Activated naive CD4-positive, alpha-beta T cell treated with anti-CD3 and anti-CD28 coated beads, Interleukin-2, amount 10 ng/mL, durations not matched to agents 7 days and 5 days (primary cell): ENCODE results near the gene CHRNA3.
A peak's percentile ranks its signal among the peaks of the same experiment; 100 is the strongest.

Experiments
- CTCF ChIA-PET: fragments of 350-600 bp; sonication (Branson Sonifier 250); formaldehyde crosslinking; loops from one replicate; lab custom pipeline; 2021; ENCODE audit warnings: antibody characterized with exemption; lab: Charles Lee
- DNase-seq: peaks from one replicate; pipeline ENCODE4 v3.0.0-alpha.2; 2020
- H3K27ac Mint-ChIP-seq: one replicate; pipeline ENCODE4 v1.8.0; 2021; ENCODE audit warnings: mild to moderate bottlenecking, moderate library complexity, mixed read lengths
- H3K27me3 Mint-ChIP-seq: one replicate; pipeline ENCODE4 v1.8.0; 2021; ENCODE audit warnings: mild to moderate bottlenecking, mixed read lengths
- H3K36me3 Mint-ChIP-seq: one replicate; pipeline ENCODE4 v1.8.0; 2021; ENCODE audit warnings: mixed read lengths
- H3K4me1 Mint-ChIP-seq: one replicate; pipeline ENCODE4 v1.8.0; 2021; ENCODE audit warnings: mixed read lengths
- H3K4me3 Mint-ChIP-seq: one replicate; pipeline ENCODE4 v1.8.0; 2021; ENCODE audit warnings: mild to moderate bottlenecking, moderate library complexity, mixed read lengths
- H3K9me3 Mint-ChIP-seq: one replicate; pipeline ENCODE4 v1.8.0; 2021; ENCODE audit warnings: mixed read lengths

Gene CHRNA3

DNA sequence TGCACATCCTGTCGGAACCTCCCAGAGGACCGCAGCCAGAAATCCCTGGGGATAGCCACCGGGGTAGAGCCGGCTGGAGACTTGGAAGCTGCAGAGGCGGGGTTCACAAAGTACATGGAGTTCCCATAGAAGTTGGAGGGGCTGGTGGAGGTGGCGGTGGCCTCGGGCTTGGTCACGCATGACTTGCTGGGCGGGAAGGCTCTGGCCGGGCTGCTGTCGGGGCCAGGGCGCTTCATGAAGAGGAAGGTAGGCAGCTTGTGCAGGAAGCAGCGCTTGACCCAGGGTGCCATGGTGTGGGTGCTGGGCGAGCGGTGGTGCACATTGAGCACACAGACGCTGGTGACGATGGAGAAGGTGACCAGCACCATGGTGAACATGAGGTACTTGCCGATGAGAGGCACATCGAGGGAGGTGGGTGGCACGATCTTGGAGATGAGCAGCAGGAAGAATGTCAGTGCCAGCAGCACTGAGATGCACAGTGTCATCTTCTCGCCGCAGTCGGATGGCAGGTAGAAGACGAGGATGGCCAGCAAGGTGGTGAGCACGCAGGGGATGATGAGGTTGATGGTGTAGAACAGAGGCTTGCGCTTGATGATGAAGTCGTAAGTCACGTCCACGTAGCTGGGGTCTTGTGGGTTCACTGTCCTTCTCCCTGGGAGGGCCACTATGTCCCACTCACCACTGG, 8.4 kb upstream of the CHRNA3 start:
- DNase-seq = no peak
- Mint-ChIP-seq H3K36me3 (no peaks in the 10 kb centered on the region), H3K27me3 (peaks cover 51% of the 10 kb centered on the region), H3K4me1 (no peaks in the 10 kb centered on the region), H3K27ac (no peak overlapping the region), H3K9me3 (peaks cover 2% of the 10 kb centered on the region), H3K4me3 (no peak overlapping the region)
- CTCF ChIA-PET = interaction anchor here (0.9 kb wide), 1 partner anchor 81 kb away, joined by 3 read pairs; no protein-coding TSS in a partner anchor

DNA sequence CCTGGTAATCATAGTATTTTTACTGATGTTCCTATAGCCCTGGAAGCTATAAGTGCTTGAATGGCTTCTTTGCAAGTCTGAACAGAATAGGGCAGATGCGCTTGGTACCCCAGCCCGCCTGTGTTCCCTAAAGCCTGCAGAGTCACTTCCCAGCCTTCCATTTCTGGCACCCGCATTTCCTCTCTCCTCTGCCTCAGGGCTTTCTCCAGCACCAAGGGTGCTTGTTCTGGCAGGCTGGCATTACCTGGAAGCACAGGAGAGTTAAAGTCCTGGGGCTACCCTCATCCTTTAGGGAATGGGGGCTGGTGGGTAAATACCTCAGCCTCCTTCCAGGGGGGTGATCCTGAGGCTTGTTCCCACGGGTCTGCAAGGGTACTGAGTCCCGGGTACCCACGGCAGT, 7.4 kb upstream of the CHRNA3 start:
- DNase-seq = no peak
- Mint-ChIP-seq H3K4me3 (no peak overlapping the region), H3K4me1 (no peaks in the 10 kb centered on the region), H3K9me3 (no peaks in the 10 kb centered on the region), H3K36me3 (no peaks in the 10 kb centered on the region), H3K27me3 (peaks cover 55% of the 10 kb centered on the region), H3K27ac (no peak overlapping the region)
- CTCF ChIA-PET = interaction anchor here (0.9 to 1.4 kb wide), 2 partner anchors 82 kb away, joined by 3 to 4 read pairs; no protein-coding TSS in a partner anchor

DNA sequence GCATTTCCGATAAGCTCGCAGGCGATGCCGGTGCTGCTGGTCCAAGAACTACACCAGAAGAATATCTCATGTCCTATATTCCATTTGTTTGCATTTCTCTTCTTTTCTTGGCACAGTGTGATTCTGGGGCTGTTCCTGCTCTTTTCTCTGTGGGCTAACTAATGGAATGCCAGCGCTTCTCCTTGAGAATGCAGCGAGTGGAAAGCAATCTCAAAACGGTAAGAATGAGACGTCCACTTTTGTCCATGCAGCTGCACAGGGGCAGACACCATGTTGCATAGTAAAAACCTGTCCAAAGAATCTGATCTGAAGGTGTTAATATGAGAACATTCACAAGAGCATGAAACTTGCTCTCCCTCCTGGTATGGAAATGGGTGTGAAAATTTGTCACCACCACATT, 6.6 kb upstream of the CHRNA3 start:
- peaks cover 64% of the 10 kb centered on the region for H3K27me3 Mint-ChIP-seq
- H3K36me3 Mint-ChIP-seq = no peaks in the 10 kb centered on the region
- no peak overlapping the region for H3K27ac Mint-ChIP-seq
- H3K4me1 Mint-ChIP-seq = no peaks in the 10 kb centered on the region
- H3K4me3 Mint-ChIP-seq = no peak overlapping the region
- CTCF ChIA-PET = interaction anchor here (1.1 to 1.4 kb wide), 2 partner anchors 11 to 82 kb away, joined by 4 read pairs; no protein-coding TSS in a partner anchor
- H3K9me3 Mint-ChIP-seq = no peaks in the 10 kb centered on the region
- no peak for DNase-seq

DNA sequence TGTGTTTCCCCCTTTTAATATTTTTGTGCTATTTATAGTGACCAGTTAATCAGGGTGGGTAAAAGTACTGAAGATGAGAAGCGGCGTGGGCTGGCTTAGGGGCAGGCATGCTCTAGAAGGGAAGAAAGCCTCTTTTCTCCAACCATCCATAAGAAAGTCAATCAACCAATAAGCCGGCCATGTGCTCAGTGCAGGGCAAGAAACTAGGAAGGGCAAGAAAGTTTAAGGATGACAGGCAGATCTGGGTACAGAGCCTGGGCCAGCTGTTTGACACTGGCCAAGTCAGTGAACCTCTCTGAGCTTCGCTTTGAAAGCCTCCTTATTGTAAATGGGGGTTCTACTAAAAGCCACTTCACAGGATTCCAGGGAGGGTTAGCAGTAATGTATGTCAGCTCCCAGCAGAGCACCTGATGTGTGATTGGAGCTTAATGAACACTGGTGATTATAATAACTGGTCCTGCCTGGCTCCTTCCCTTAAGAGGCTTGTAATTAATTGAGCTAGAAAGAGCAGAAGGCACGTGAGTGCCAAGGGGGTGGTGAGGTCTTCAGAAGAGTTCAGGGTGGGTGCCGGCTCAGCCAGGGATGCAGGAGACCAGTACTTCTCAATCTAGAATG, 5.7 kb upstream of the CHRNA3 start:
- H3K36me3 Mint-ChIP-seq = no peaks in the 10 kb centered on the region
- peaks cover 7% of the 10 kb centered on the region for H3K4me1 Mint-ChIP-seq
- peaks cover 73% of the 10 kb centered on the region for H3K27me3 Mint-ChIP-seq
- DNase-seq = no peak
- H3K9me3 Mint-ChIP-seq = no peaks in the 10 kb centered on the region
- H3K27ac Mint-ChIP-seq = no peak overlapping the region
- no peak overlapping the region for H3K4me3 Mint-ChIP-seq
- CTCF ChIA-PET = interaction anchor here (1.1 kb wide), 1 partner anchor 12 kb away, joined by 4 read pairs; no protein-coding TSS in a partner anchor

DNA sequence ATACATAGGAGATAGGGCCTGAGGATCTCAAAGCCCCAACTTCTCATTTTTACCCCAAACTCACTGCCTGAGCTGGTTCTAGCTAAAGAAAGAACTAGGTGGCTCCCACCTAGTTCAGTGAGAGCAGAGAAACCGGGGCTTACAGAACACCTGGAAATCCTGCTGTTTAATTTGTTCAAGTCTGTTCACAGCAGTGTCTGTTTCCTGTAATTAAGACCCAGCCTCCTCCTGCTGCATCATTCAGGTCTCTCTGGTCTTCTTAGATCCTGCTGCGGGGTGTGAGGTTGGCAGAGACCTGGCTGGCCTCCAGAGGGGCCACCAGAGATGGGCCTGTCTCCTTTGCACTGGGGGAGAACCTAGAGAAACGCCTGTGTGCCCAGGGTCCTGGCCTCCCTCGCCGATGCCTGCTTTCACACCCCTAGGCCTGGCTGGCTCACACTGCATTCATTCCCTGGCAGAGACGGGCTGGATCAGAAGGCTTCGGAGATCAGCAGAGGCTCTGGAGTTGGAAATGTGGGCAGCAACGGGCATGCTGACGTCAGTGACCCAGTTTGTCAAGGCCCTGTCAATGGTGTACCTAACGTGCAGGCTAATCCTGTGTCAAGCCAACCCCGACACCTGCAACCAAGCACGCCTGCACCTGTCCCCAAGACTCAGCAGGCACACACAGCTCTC, 4.9 kb upstream of the CHRNA3 start:
- no peak for DNase-seq
- H3K9me3 Mint-ChIP-seq = no peaks in the 10 kb centered on the region
- peaks cover 80% of the 10 kb centered on the region for H3K27me3 Mint-ChIP-seq
- H3K36me3 Mint-ChIP-seq = no peaks in the 10 kb centered on the region
- H3K27ac Mint-ChIP-seq = no peak overlapping the region
- H3K4me1 Mint-ChIP-seq = peaks cover 12% of the 10 kb centered on the region
- CTCF ChIA-PET = no interaction called here
- no peak overlapping the region for H3K4me3 Mint-ChIP-seq

DNA sequence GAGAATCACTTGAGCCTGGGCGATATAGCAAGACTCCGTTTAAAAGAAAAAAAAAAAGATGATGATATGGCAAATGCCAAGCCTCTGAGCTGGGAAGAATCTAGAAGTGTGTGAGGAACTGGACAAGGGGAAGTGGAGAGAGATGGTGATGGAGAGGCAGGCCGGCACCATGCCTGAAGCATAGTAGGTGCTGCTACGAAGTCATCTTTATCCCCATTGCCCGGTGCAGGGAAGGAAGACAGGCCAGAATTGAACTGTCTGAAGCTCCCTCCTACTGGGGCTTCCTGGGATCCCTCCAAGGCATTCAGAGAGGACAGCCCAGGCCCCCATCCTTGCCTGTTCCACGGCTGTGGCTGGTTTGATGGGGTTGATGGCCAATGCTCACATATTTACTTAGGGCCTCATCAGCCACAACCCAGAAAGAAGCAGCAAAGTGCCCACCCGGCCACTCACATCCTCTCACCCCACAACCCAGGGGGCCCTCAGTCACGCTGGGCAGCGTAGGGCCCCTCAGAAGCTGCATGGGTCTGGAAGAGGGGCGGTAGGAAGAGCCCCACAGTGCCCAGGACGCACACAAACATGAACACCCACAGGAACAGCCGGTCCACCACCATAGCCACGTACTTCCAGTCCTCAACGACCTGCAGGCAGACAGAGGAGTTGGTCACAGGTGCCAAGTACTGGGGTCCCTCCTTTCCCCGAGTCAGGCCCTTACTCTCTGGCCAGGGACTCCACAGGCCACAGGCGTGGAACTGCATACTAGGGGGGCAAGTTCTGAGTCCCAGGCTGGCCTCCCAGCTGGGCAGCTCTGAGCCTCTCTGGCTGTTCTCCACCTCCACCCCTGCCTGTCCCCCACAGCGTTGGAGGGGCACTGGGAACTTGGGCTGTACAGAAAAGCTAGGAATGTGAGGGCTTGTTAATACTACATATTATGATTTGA, 4.1 kb upstream of the CHRNA3 start:
- DNase-seq = no peak
- CTCF ChIA-PET = interaction anchor here (1.0 kb wide), 1 partner anchor 13 kb away, joined by 3 read pairs; no protein-coding TSS in a partner anchor
- Mint-ChIP-seq H3K4me3 (no peak overlapping the region), H3K27me3 (peaks cover 87% of the 10 kb centered on the region), H3K36me3 (no peaks in the 10 kb centered on the region), H3K27ac (no peak overlapping the region), H3K4me1 (peaks cover 13% of the 10 kb centered on the region), H3K9me3 (no peaks in the 10 kb centered on the region)

DNA sequence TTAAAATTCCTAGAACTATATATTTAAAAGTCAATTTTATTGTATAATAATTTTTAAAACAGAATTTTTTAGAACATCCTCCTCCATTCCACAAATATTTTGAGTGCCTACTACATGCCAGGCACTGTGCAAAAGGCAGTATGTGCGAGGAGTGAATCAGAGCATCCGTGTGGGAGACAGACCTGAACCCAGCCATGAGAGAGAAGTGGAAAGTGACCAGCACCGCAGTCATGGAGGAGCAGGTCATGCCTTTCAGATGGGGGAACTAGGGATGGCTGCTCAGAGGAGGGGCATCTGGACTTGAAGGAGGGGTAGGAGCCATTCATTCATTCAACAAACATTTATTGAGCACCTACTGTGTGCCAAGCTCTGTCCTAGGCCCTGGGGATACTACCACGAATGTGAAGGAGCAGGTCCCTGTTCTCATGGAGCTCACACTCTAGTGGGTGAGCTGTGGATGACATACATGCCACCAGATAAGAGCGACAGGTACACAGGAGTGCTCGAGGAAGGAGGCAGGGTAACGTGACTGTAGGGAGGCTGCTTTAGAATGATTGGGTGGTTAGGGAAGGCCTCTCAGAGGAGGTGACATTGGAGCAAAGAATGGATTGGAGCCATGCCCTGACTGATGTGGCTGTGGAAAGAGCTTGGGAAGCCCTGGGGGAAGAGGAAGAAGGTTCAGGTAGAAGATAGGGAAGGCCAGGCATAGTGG, 3.1 kb upstream of the CHRNA3 start:
- H3K9me3 Mint-ChIP-seq = no peaks in the 10 kb centered on the region
- DNase-seq = no peak
- H3K4me3 Mint-ChIP-seq = no peak overlapping the region
- H3K27me3 Mint-ChIP-seq = peaks cover 90% of the 10 kb centered on the region
- H3K27ac Mint-ChIP-seq = no peak overlapping the region
- CTCF ChIA-PET = interaction anchor here (1.0 kb wide), 1 partner anchor 14 kb away, joined by 3 read pairs; no protein-coding TSS in a partner anchor
- H3K36me3 Mint-ChIP-seq = no peaks in the 10 kb centered on the region
- peaks cover 15% of the 10 kb centered on the region for H3K4me1 Mint-ChIP-seq

DNA sequence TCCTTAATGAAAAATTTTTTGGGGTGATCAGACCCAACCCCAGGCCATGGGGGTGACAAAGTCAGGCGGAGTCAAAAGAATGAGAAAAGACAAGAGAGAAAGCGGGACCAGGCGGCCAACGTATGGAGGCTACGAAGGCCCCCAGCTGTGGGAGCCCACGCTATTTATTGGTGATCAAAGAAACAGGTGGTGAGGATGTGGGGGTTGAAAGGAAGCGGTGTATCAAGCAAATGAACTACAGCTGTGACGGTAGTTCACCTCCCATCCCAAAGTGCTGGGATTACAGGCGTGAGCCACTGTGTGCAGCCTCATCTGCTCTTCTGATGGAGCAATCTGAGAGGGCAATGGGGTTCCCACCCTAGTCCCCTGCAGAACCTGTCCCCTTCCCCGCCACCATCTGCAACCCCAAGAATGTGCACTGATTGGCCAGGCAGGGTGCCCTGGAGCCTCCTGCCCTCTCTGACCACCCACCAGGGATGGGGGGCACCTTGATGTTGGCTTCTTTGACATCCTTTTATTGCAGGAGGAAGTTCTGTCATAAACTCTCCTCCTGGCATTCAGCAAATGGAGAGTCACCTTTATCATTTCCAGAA, 1.1 kb upstream of the CHRNA3 start:
- Mint-ChIP-seq H3K27ac (no peak overlapping the region), H3K9me3 (no peaks in the 10 kb centered on the region), H3K4me3 (no peak overlapping the region), H3K36me3 (no peaks in the 10 kb centered on the region), H3K4me1 (peaks cover 20% of the 10 kb centered on the region), H3K27me3 (peaks cover 92% of the 10 kb centered on the region)
- CTCF ChIA-PET = interaction anchor here (0.9 to 1.2 kb wide), 2 partner anchors 16 to 118 kb away, joined by 4 to 5 read pairs; no protein-coding TSS in a partner anchor
- DNase-seq = no peak

DNA sequence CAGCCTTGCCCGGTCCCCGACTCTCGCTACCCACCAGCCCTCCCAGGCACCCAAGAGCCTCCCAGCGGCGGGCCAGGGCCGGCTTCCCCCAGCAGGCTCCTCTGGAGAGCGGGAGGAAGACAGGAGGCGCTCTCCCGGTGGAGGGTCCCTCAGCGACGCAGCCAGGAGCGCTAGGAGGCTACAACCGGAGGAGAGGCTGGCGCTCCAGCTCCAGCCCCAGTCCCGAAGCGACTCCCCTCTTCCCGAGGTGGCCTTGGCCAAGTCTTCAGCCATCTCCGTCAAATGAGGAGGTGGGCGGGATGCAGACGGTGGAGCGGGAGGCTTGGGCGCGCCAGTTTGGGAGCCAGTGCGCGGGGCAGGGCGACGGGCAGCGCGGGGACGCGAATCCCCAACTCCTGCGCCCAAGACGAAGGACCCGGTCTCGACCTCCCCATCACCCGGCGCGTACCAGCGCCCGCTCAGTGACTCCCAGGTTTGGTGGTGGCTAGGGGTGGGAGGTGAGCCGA, 722 bp downstream of the CHRNA3 start:
- H3K27ac Mint-ChIP-seq = no peak overlapping the region
- CTCF ChIA-PET = interaction anchor here (1.0 to 3.8 kb wide), 5 partner anchors 11 to 131 kb away, joined by 3 to 29 read pairs (median 4); no protein-coding TSS in a partner anchor

DNA sequence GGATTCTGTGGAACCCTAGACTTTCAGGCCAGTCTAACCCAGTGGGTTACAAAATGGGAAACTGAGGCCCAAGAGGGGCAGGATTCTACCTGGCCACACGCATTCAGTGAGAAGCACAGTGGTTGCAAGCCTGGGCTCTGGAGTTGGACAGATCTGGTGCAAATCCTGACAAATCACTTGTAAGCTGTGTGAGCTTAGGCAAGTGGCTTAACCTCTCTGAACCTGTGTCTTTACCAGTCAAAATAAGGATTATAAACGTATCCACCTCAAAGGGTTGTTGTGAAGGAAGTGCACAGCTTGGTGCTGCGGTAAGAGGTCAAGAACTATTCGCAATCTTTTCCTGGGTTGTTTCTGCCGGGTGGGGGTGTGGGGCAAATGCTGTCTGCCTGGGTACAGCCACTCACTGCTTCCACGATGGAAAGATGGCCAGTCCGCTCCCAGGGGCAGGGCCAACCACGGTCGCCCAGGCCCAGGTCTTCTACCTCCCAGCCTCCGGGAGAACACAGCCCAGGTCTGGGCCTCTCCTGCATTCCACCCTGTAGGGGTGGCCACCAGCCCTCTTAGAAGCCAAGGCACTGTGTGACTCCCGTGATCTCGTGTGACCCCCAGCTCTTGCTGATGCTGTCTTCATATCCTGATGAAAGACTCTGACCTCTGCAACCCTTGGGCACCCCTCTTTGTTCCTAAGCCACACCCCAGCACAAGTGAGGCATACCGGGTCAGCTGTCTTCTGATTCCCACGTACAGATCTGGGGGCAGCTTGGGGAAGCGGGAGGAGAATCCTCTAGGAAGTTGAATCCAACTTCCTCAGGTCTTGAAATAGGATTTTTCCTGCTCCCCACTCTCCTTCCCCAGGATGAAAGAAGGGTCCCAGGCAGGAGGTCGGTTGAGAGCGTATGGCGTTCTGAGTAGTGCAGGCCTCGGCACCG, 1.5 kb downstream of the CHRNA3 start:
- H3K9me3 Mint-ChIP-seq = no peaks in the 10 kb centered on the region
- CTCF ChIA-PET = interaction anchor here (0.6 to 3.8 kb wide), 12 partner anchors 12 to 189 kb away, joined by 3 to 29 read pairs (median 4); partner anchors contain the start of gene CHRNB4
- DNase-seq = no peak
- H3K4me3 Mint-ChIP-seq = no peak overlapping the region
- H3K27me3 Mint-ChIP-seq = peaks cover 84% of the 10 kb centered on the region
- H3K36me3 Mint-ChIP-seq = no peaks in the 10 kb centered on the region
- H3K4me1 Mint-ChIP-seq = peaks cover 20% of the 10 kb centered on the region
- H3K27ac Mint-ChIP-seq = no peak overlapping the region

More for the DNA sequence above, 722 bp downstream of the CHRNA3 start:
- peaks cover 20% of the 10 kb centered on the region for H3K4me1 Mint-ChIP-seq
- no peaks in the 10 kb centered on the region for H3K9me3 Mint-ChIP-seq
- DNase-seq = no peak
- H3K4me3 Mint-ChIP-seq = no peak overlapping the region
- no peaks in the 10 kb centered on the region for H3K36me3 Mint-ChIP-seq
- H3K27me3 Mint-ChIP-seq = peaks cover 86% of the 10 kb centered on the region

DNA sequence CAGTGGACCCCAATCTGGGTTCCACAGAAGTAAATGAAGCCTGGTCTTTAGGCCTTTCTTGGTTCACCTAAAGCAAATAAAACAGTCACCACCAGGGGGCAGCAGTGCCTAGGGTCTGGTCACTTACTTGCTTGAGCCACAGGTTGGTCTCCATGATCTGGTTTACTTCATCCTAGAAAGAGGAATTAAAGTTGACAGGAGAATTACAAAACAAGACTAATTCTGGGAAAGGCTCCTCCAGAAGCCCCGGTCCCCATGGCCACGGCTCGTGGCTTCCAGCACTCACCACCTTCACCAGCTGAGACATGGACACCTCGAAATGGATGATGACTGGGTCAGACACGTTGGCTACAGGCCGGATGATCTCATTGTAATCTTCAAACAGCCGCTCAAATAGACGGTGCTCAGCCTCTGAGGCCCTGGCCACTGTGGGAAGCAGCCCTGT, 2.3 kb downstream of the CHRNA3 start:
- Mint-ChIP-seq H3K27ac (no peak overlapping the region), H3K36me3 (no peaks in the 10 kb centered on the region), H3K27me3 (peaks cover 76% of the 10 kb centered on the region), H3K4me3 (no peak overlapping the region), H3K9me3 (no peaks in the 10 kb centered on the region), H3K4me1 (peaks cover 20% of the 10 kb centered on the region)
- DNase-seq = peak; percentile 87
- CTCF ChIA-PET = interaction anchor here (0.7 to 3.8 kb wide), 9 partner anchors 18 to 190 kb away, joined by 3 to 29 read pairs (median 4); no protein-coding TSS in a partner anchor
